ENCODE data around the gene ABT1.
"Not testable (repeated sequence)": the region's sequence is repeated elsewhere in the genome, so short reads cannot be mapped to it uniquely, and the experiment has no call there.

ABT1 gene

DNA sequence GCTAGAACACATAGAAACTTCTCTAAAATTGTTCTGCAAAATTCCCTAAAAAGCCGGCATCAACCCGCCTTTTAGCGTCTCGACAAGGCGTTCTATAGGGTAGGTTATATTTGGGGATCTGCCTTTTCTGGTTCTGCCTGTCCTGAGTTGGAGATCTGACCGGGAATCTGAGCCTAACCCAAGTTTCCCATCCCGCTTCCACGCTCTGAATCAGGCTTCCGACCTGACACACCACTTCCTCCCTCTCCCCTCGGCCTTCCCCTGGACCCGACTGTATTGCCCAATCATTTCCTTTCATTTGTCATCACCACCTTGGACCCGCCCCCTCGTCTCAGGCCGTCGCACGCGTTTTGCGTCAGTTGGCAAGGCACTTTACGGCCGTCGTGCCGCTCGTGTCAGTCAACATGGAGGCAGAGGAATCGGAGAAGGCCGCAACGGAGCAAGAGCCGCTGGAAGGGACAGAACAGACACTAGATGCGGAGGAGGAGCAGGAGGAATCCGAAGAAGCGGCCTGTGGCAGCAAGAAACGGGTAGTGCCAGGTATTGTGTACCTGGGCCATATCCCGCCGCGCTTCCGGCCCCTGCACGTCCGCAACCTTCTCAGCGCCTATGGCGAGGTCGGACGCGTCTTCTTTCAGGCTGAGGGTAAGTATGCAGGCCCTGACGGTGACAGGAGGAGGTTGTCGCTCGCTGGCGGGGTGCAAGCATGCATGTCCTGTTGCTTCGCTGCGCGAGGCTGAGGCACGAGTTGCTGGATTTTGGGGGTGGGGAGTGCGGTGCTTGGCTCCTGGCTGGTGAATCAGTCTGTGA lies at the start of gene ABT1:
Gene ABT1, plus strand, starts transcription at position 375 of the 810 bp plus-strand sequence. Its CDS starts 30 bp downstream, at position 405.
- DNase-seq (ENCODE audit: low spot score), result peak; percentile 98

GRCh38 chr6:26547363-26547762 lies 49.4 kb upstream of the ABT1 start:
- not testable (repeated sequence) for DNase-seq (ENCODE audit: low spot score)

- peak; percentile 66 for DNase-seq (ENCODE audit: low spot score)
Observed at GRCh38 chr6:26550250-26550993, 46.3 kb upstream of the ABT1 start.

- DNase-seq (ENCODE audit: low spot score), result no peak
Observed at GRCh38 chr6:26552205-26552604, 44.5 kb upstream of the ABT1 start.

DNA sequence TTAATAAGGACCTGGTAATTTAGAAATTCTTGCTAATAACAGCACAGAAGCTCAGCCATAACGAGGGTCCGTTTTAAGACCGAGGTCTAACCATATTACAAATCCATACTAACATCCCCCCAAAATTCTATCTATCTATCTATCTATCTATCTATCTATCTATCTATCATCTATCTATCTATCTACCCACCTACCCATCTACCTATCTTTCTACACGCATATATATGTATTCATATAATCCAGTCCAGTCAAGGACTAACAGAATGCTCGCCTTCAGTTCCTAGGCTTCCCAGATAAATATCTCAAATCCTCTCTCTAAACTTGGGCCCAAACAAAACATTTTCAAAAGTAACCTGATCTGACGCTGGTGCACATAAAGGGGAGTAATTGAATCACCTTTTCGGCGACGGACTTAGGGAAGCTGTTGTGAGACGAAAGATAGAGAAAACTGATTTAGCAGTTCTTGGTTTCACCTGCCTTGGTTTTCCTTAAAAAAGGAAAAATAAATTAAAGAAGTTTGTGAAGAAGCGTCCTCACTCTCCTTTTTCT lies 44.0 kb upstream of the ABT1 start:
- DNase-seq (ENCODE audit: low spot score), result no peak

DNA sequence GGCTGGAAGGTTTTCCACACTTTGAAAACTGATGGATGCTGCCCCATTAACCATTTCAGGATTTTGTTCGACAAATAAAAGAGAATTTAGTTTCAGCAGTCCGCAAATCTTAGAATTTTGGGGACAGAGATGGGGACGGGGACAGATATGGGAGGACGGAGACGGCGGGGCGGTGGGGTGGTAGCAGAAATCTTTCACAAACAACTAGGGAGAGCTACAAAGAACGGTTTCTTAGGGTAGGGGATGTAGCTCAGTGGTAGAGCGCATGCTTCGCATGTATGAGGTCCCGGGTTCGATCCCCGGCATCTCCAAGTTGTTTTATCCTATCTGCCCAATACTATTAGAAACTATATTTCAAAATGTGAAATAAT lies 43.5 kb upstream of the ABT1 start:
- peak; percentile 68 for DNase-seq (ENCODE audit: low spot score)

DNA sequence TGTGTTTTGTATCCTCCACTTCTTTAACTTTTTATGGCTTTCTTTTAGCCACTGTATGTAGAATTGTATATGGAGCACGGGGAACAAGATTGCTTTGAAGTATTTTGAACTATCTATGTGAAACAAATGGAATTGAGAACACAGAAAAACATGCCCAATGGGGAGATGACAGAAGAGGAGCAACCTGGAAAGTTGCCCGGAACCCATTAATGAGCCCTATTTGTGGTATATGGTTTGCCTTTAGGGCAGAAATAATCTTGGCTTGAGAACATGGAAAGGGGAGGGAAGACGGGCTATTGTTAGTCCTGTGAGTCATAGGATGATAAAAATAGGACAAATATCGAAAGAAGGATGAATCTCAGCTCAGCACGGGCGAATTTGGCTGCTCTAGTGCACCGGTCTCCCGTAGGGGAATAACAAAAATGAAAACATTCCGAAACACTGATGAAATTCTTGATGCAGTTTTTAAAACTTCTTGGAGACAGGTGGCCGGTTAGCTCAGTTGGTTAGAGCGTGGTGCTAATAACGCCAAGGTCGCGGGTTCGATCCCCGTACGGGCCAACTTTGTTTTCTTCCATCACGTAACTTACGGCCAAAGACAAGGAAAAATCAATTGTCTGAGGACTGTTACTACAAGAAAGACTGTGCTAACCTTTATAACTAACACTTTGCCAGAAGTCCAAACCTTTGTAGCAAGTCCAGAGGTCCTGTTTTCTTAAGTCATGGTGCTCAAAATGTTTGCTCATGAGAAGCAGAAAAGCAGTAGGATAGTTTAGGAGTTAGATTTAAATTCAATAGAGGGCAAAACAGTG lies 42.9 kb upstream of the ABT1 start:
- peak; percentile 83 for DNase-seq (ENCODE audit: low spot score)

- no peak for DNase-seq (ENCODE audit: low spot score)
Observed at GRCh38 chr6:26554447-26554696, 42.4 kb upstream of the ABT1 start.

- DNase-seq (ENCODE audit: low spot score), result no peak
Observed at GRCh38 chr6:26554697-26555504, 41.9 kb upstream of the ABT1 start.

- DNase-seq (ENCODE audit: low spot score), result no peak
Observed at GRCh38 chr6:26555505-26556262, 41.1 kb upstream of the ABT1 start.

- peak; percentile 75 for DNase-seq (ENCODE audit: low spot score)
Observed at GRCh38 chr6:26556263-26557070, 40.3 kb upstream of the ABT1 start.

- no peak for DNase-seq (ENCODE audit: low spot score)
Observed at GRCh38 chr6:26561533-26562466, 35.0 kb upstream of the ABT1 start.

DNA sequence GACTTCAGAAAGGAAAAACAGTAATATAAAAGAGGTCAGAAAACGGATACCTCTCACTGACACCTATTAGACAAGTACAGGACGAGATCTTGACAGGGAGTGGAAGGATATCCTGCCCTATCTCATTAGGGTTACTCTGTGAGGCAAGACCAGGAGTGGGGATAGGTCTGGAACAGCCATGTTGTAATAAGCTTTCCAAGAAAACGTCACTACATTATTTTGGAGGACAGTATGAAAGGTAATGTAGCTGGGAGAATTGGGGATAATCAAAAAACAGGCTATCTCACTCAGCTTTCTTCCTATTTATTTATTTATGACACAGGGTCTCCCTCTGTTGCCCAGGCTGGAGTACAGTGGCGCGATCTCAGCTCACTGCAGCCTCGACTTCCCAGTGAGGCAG lies 33.3 kb upstream of the ABT1 start:
- no peak for DNase-seq (ENCODE audit: low spot score)

DNA sequence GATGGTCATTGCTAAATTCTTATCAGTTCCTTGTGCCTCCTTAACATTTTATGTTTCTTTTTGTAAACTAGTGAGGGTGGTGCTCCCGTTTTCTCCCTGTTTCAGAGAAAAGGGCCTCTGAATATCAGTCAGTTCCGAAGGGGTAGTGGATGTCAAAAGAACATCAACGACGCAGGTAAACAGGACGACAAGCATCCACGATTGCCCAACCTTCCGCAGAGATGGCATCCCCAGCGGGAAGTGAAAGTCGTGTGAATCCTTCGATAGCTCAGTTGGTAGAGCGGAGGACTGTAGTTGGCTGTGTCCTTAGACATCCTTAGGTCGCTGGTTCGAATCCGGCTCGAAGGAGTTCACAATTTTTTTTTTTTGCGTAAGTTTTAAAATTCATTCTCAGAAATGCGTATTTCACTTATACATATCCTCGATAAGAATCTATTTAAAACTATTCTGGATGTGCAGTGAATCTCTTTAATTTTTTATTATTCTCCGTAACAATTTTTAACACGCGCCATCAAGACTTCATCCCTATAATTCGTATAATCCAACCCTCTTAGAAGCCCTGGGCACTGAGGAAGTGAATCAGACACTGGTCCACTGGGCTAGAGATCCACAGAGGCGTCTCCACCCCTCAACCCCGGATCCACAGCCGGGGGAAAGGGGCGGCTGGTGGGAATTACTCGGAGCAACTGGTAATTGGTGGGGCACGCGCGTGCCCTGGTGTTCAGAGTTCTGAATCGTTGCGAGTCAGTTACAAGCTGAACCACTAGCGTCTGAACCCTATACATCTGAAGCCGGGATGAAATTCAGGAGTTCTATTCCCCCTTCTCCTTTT lies 27.9 kb upstream of the ABT1 start:
- DNase-seq (ENCODE audit: low spot score), result peak; percentile 84

DNA sequence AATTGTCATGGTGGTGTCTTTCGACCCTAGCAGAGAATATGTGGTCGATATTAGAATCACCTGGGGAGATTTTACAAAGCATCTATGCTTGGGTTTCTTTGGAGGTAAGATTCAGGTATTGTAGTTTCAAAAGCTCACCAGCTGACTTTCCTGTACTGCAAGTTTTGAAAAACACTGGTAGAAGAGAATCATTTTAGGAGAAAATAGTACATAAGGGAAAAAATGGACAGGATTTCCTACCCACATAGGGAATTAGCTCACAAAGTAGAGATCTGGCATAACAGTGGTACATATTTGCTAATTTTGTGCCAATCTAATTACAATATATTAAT lies 27.4 kb upstream of the ABT1 start:
- no peak for DNase-seq (ENCODE audit: low spot score)

- no peak for DNase-seq (ENCODE audit: low spot score)
Observed at GRCh38 chr6:26570027-26570809, 26.5 kb upstream of the ABT1 start.

GRCh38 chr6:26571592-26572296 lies 25.0 kb upstream of the ABT1 start:
- peak; percentile 77 for DNase-seq (ENCODE audit: low spot score)
